ENCODE measurements around the gene THUMPD2. TPM values are rescaled to one million over a fixed set of nuclear protein-coding genes. Genes with fewer than 3 reads are reported as not detected.

The THUMPD2 gene
- total RNA-seq, 2 experiments from 2014 or later = 11.1 to 11.4 TPM

GRCh38 chr2:39708003-39708402 is 71.1 kb downstream of the THUMPD2 start:
- CTCF ChIA-PET = no interaction called here
- peaks cover 3% of the 10 kb centered on the region for H3K27me3 Mint-ChIP-seq (ENCODE audit: low read depth)
- H3K4me3 Mint-ChIP-seq = no peak overlapping the region
- H3K27ac Mint-ChIP-seq = no peak overlapping the region
- no peaks in the 10 kb centered on the region for H3K36me3 Mint-ChIP-seq (ENCODE audit: low read depth)
- ATAC-seq (no peak), DNase-seq (no peak)
- POLR2A ChIA-PET = no interaction called here
- H3K9me3 Mint-ChIP-seq (ENCODE audit: insufficient read depth) = no peaks in the 10 kb centered on the region
- no peaks in the 10 kb centered on the region for H3K4me1 Mint-ChIP-seq (ENCODE audit: low read depth)

DNA sequence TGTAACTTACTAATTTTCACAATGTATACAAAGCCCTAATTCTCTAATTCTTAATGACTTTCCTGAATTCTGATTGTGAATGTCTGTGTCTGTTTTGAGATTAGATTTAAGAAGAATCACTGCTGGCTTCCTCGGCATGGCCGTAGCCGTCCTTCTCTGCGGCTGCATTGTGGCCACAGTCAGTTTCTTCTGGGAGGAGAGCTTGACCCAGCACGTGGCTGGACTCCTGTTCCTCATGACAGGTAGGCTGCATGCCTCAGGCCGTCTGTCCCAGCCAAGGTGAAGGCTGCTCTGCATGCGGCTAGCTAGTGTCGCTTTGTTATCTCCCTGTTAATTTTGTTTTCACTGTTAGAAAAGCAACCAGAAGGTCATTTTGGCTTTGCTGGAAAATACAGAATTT is 72.1 kb downstream of the THUMPD2 start:
- H3K9me3 Mint-ChIP-seq (ENCODE audit: insufficient read depth) = peaks cover 4% of the 10 kb centered on the region
- peaks cover 3% of the 10 kb centered on the region for H3K27me3 Mint-ChIP-seq (ENCODE audit: low read depth)
- H3K27ac Mint-ChIP-seq = no peak overlapping the region
- CTCF ChIA-PET = no interaction called here
- POLR2A ChIA-PET = no interaction called here
- no peak for ATAC-seq
- H3K36me3 Mint-ChIP-seq (ENCODE audit: low read depth) = no peaks in the 10 kb centered on the region
- DNase-seq = no peak
- H3K4me3 Mint-ChIP-seq = no peak overlapping the region
- H3K4me1 Mint-ChIP-seq (ENCODE audit: low read depth) = no peaks in the 10 kb centered on the region

DNA sequence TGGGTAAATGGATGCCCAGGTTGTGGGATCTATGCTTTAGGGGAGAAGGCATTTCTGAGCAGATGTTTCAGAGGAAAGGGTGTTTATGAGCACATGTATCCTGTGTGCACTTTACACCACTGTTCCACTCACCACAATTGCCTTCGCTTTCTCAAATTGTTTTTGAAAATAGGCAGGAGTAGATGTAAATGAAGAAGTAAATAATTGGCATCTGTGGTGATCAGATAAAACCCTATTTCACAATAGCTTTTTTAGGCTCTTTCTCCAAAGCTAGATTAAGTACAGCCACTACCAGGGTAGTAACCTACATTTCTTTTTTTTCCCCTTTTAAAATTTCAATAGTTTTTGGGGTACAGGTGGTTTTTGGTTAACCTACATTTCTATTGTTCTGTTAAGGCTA is 72.7 kb downstream of the THUMPD2 start:
- H3K27ac Mint-ChIP-seq = no peak overlapping the region
- CTCF ChIA-PET = no interaction called here
- POLR2A ChIA-PET = no interaction called here
- no peaks in the 10 kb centered on the region for H3K4me1 Mint-ChIP-seq (ENCODE audit: low read depth)
- no peak overlapping the region for H3K4me3 Mint-ChIP-seq
- ATAC-seq (no peak), DNase-seq (no peak)
- H3K36me3 Mint-ChIP-seq (ENCODE audit: low read depth) = peaks cover under 1% of the 10 kb centered on the region
- H3K9me3 Mint-ChIP-seq (ENCODE audit: insufficient read depth) = peaks cover 9% of the 10 kb centered on the region
- peaks cover 4% of the 10 kb centered on the region for H3K27me3 Mint-ChIP-seq (ENCODE audit: low read depth)

DNA sequence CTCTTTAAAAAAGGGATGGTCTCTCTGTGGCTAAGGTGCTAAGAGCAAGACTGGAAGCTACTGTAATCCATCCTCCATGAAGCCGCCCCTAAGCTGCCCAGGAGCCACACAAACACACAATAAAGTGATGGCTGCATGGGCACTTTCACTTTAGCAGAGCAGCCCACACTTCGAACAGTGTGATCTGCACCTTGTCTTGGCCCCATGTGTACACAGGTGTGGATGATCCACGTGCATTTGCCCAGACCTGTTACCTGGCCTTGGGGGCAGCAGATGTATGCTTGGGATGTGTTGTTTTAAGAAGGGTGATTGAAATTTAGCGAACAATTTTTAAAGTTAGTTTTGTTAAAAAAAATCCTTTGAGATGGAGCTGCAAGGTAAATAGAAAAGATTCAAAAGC is 73.4 kb downstream of the THUMPD2 start:
- Mint-ChIP-seq H3K27me3 (ENCODE audit: low read depth) (peaks cover 6% of the 10 kb centered on the region), H3K27ac (no peak overlapping the region), H3K4me3 (no peak overlapping the region), H3K4me1 (ENCODE audit: low read depth) (no peaks in the 10 kb centered on the region), H3K9me3 (ENCODE audit: insufficient read depth) (peaks cover 15% of the 10 kb centered on the region), H3K36me3 (ENCODE audit: low read depth) (peaks cover 2% of the 10 kb centered on the region)
- DNase-seq (no peak), ATAC-seq (no peak)
- ChIA-PET POLR2A (no interaction called here), CTCF (no interaction called here)

GRCh38 chr2:39704540-39704939 is 74.5 kb downstream of the THUMPD2 start:
- ChIA-PET POLR2A (no interaction called here), CTCF (interaction anchor here (1.3 kb wide), 1 partner anchor 25 kb away, joined by 6 read pairs; no protein-coding TSS in a partner anchor)
- peaks cover 6% of the 10 kb centered on the region for H3K27me3 Mint-ChIP-seq (ENCODE audit: low read depth)
- DNase-seq (no peak), ATAC-seq (no peak)
- peaks cover 2% of the 10 kb centered on the region for H3K36me3 Mint-ChIP-seq (ENCODE audit: low read depth)
- no peak overlapping the region for H3K27ac Mint-ChIP-seq
- no peaks in the 10 kb centered on the region for H3K4me1 Mint-ChIP-seq (ENCODE audit: low read depth)
- H3K4me3 Mint-ChIP-seq = no peak overlapping the region
- peaks cover 20% of the 10 kb centered on the region for H3K9me3 Mint-ChIP-seq (ENCODE audit: insufficient read depth)

DNA sequence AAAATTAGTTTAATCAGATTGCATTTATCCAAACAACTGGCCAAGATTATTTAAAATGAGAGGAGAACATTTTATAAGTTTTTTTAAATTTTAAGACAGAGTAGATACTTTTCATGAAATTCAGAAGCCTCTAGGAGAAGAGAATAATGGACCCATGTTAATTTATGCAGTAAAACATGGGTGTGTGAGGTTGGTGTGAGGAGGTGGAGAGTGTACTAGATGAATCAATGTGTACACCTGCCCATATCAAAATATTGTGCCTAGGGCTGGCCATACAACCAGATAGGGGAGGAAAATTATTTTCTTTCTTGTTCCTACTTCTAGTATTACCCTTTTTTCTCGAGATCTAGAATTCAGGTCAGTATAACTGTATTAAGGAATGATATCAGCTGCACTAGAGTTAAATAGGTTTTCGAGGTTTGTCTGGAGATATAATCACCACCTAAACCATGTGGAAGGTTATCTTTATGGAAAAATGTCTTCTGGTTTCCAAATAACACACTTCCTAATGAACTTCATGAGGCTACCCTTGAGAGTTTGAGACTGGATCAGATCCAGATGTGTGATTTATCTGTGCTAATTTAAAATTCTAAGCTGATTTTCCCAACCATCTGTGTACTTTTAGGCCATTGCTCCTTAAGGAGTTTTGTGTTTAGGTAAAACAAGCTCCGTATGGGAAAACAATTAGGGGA is 75.7 kb downstream of the THUMPD2 start:
- H3K4me3 Mint-ChIP-seq = no peak overlapping the region
- peaks cover 20% of the 10 kb centered on the region for H3K9me3 Mint-ChIP-seq (ENCODE audit: insufficient read depth)
- no peaks in the 10 kb centered on the region for H3K4me1 Mint-ChIP-seq (ENCODE audit: low read depth)
- peaks cover 2% of the 10 kb centered on the region for H3K36me3 Mint-ChIP-seq (ENCODE audit: low read depth)
- DNase-seq (no peak), ATAC-seq (no peak)
- ChIA-PET CTCF (no interaction called here), POLR2A (no interaction called here)
- H3K27ac Mint-ChIP-seq = no peak overlapping the region
- H3K27me3 Mint-ChIP-seq (ENCODE audit: low read depth) = peaks cover 8% of the 10 kb centered on the region

DNA sequence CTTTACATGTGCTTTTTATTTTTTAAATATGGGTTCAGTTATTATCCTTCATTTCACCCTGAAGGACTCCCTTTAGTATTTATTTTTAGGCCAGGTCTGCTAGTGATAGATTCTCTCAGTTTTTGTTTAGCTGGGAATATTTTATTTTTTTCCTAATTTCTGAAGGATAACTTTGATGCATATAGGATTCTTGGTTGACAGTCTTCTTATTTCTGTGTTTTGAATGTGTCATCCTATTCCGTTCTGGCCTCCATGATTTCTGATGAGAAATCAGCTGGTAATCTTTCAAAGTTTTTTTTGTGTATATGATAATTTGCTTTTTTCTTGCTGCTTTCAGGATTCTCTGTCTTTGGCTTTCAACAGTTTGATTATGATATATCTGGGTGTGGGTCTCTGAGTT is 77.9 kb downstream of the THUMPD2 start:
- H3K4me1 Mint-ChIP-seq (ENCODE audit: low read depth) = no peaks in the 10 kb centered on the region
- CTCF ChIA-PET = no interaction called here

GRCh38 chr2:39697454-39697853 is 81.6 kb downstream of the THUMPD2 start:
- ChIA-PET CTCF (interaction anchor here (1.1 kb wide), 1 partner anchor 318 kb away, joined by 3 read pairs; no protein-coding TSS in a partner anchor), POLR2A (no interaction called here)
- H3K27ac Mint-ChIP-seq = no peak overlapping the region
- H3K4me1 Mint-ChIP-seq (ENCODE audit: low read depth) = no peaks in the 10 kb centered on the region
- H3K36me3 Mint-ChIP-seq (ENCODE audit: low read depth) = peaks cover 2% of the 10 kb centered on the region
- DNase-seq (no peak), ATAC-seq (no peak)
- no peak overlapping the region for H3K4me3 Mint-ChIP-seq
- H3K9me3 Mint-ChIP-seq (ENCODE audit: insufficient read depth) = peaks cover 20% of the 10 kb centered on the region
- H3K27me3 Mint-ChIP-seq (ENCODE audit: low read depth) = peaks cover 23% of the 10 kb centered on the region

More for the DNA sequence above, 77.9 kb downstream of the THUMPD2 start:
- Mint-ChIP-seq H3K9me3 (ENCODE audit: insufficient read depth) (peaks cover 20% of the 10 kb centered on the region), H3K27me3 (ENCODE audit: low read depth) (peaks cover 8% of the 10 kb centered on the region), H3K36me3 (ENCODE audit: low read depth) (peaks cover 2% of the 10 kb centered on the region), H3K27ac (no peak overlapping the region), H3K4me3 (no peak overlapping the region)
- POLR2A ChIA-PET = no interaction called here
- no peak for ATAC-seq
- no peak for DNase-seq

DNA sequence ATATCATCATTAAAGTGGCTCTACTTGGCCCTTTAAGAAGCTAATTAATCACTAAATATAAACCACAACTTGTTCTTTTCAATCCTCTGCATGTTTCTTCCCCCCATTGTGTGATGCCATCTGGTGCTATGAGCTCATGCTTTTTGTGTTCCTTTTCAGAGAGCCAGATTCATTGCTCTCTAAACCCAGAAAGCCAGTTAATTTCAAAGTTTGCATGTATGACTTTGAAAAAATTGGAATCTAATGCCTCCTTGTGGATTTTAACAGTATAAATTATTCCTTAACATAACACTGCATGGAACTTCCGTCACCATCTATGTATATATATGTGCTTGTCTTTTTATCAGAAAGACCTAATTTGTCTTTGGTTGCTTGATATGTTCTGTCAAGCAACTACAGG is 82.2 kb downstream of the THUMPD2 start:
- ChIA-PET CTCF (interaction anchor here (1.1 kb wide), 1 partner anchor 317 kb away, joined by 3 read pairs; no protein-coding TSS in a partner anchor), POLR2A (no interaction called here)
- DNase-seq = no peak
- Mint-ChIP-seq H3K4me1 (ENCODE audit: low read depth) (no peaks in the 10 kb centered on the region), H3K9me3 (ENCODE audit: insufficient read depth) (peaks cover 17% of the 10 kb centered on the region), H3K27me3 (ENCODE audit: low read depth) (peaks cover 25% of the 10 kb centered on the region), H3K27ac (no peak overlapping the region), H3K36me3 (ENCODE audit: low read depth) (peaks cover 2% of the 10 kb centered on the region), H3K4me3 (no peak overlapping the region)
- no peak for ATAC-seq

DNA sequence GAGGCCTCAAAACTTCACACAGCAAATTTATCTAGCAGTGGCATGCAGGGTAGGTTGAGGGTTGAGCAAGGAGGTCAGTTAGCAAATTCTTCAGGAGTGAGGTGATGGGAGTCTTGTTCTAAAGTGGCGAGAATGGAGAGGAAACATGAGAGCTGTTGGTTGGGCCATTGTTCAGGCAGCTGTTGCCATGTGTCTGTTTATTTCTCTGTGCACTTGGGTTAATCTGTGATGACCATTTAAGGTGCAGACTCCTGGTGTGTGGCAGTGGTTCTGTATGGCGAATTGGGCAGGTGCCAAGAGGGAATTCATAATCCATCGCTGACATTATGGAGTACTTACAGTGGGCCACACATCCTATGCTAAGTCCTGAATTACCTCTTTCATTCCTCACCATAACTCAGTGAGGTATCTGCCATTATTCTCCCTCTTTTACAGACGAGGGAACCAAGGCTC is 82.9 kb downstream of the THUMPD2 start:
- no peak for DNase-seq
- no peak for ATAC-seq
- ChIA-PET CTCF (no interaction called here), POLR2A (no interaction called here)
- Mint-ChIP-seq H3K9me3 (ENCODE audit: insufficient read depth) (peaks cover 10% of the 10 kb centered on the region), H3K27ac (no peak overlapping the region), H3K36me3 (ENCODE audit: low read depth) (no peaks in the 10 kb centered on the region), H3K4me3 (no peak overlapping the region), H3K4me1 (ENCODE audit: low read depth) (no peaks in the 10 kb centered on the region), H3K27me3 (ENCODE audit: low read depth) (peaks cover 22% of the 10 kb centered on the region)

- ChIA-PET POLR2A (no interaction called here), CTCF (no interaction called here)
- peaks cover 24% of the 10 kb centered on the region for H3K27me3 Mint-ChIP-seq (ENCODE audit: low read depth)
- H3K9me3 Mint-ChIP-seq (ENCODE audit: insufficient read depth) = no peaks in the 10 kb centered on the region
- no peak overlapping the region for H3K4me3 Mint-ChIP-seq
- H3K27ac Mint-ChIP-seq = no peak overlapping the region
- no peaks in the 10 kb centered on the region for H3K4me1 Mint-ChIP-seq (ENCODE audit: low read depth)
- DNase-seq (no peak), ATAC-seq (no peak)
- H3K36me3 Mint-ChIP-seq (ENCODE audit: low read depth) = no peaks in the 10 kb centered on the region
Measured at GRCh38 chr2:39693245-39693644, 85.8 kb downstream of the THUMPD2 start.

GRCh38 chr2:39689876-39690275 is 89.2 kb downstream of the THUMPD2 start:
- ChIA-PET CTCF (no interaction called here), POLR2A (no interaction called here)
- Mint-ChIP-seq H3K27me3 (ENCODE audit: low read depth) (peaks cover 17% of the 10 kb centered on the region), H3K4me3 (no peak overlapping the region), H3K4me1 (ENCODE audit: low read depth) (no peaks in the 10 kb centered on the region), H3K9me3 (ENCODE audit: insufficient read depth) (no peaks in the 10 kb centered on the region), H3K36me3 (ENCODE audit: low read depth) (no peaks in the 10 kb centered on the region), H3K27ac (no peak overlapping the region)
- no peak for DNase-seq
- no peak for ATAC-seq

GRCh38 chr2:39689272-39689841 is 89.7 kb downstream of the THUMPD2 start:
- no peaks in the 10 kb centered on the region for H3K9me3 Mint-ChIP-seq (ENCODE audit: insufficient read depth)
- no peaks in the 10 kb centered on the region for H3K36me3 Mint-ChIP-seq (ENCODE audit: low read depth)
- ATAC-seq (no peak), DNase-seq (no peak)
- H3K4me3 Mint-ChIP-seq = no peak overlapping the region
- H3K27me3 Mint-ChIP-seq (ENCODE audit: low read depth) = peaks cover 20% of the 10 kb centered on the region
- POLR2A ChIA-PET = no interaction called here
- no peak overlapping the region for H3K27ac Mint-ChIP-seq
- H3K4me1 Mint-ChIP-seq (ENCODE audit: low read depth) = no peaks in the 10 kb centered on the region
- CTCF ChIA-PET = no interaction called here
